ENCODE data around the gene HLA-E.
"Not testable (repeated sequence)": the region's sequence is repeated elsewhere in the genome, so short reads cannot be mapped to it uniquely, and the experiment has no call there.

The HLA-E gene

DNA sequence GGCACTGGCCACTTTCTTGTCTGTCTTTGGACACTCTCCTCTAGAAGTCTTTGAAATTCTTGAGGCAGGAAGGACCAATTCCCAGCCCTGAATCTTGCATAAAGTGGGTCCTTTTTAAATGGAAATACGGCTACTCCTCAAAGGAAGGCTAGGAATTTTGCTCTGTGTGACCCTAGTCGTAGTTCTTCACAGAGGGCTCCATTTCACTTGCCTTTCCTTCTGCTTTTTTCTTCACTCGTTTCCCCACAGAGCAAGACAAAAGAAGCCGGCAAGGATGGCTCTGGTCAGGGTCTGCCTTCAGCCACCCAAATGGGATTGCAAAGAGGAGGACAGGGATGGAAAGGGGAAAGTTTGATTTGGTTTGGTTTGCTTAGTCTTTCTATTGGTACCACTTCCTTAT, 25.8 kb downstream of the HLA-E start:
- no peak overlapping the region for H3K4me3 ChIP-seq (ENCODE audit: low read length)
- DNase-seq (ENCODE audit: low read depth), result no peak
- TF ChIP-seq, protein P1, sequence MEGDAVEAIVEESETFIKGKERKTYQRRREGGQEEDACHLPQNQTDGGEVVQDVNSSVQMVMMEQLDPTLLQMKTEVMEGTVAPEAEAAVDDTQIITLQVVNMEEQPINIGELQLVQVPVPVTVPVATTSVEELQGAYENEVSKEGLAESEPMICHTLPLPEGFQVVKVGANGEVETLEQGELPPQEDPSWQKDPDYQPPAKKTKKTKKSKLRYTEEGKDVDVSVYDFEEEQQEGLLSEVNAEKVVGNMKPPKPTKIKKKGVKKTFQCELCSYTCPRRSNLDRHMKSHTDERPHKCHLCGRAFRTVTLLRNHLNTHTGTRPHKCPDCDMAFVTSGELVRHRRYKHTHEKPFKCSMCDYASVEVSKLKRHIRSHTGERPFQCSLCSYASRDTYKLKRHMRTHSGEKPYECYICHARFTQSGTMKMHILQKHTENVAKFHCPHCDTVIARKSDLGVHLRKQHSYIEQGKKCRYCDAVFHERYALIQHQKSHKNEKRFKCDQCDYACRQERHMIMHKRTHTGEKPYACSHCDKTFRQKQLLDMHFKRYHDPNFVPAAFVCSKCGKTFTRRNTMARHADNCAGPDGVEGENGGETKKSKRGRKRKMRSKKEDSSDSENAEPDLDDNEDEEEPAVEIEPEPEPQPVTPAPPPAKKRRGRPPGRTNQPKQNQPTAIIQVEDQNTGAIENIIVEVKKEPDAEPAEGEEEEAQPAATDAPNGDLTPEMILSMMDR (conservative IDR thresholded peaks at IDR 0.05; ENCODE audit: low read depth, low read length), result no peak

DNA sequence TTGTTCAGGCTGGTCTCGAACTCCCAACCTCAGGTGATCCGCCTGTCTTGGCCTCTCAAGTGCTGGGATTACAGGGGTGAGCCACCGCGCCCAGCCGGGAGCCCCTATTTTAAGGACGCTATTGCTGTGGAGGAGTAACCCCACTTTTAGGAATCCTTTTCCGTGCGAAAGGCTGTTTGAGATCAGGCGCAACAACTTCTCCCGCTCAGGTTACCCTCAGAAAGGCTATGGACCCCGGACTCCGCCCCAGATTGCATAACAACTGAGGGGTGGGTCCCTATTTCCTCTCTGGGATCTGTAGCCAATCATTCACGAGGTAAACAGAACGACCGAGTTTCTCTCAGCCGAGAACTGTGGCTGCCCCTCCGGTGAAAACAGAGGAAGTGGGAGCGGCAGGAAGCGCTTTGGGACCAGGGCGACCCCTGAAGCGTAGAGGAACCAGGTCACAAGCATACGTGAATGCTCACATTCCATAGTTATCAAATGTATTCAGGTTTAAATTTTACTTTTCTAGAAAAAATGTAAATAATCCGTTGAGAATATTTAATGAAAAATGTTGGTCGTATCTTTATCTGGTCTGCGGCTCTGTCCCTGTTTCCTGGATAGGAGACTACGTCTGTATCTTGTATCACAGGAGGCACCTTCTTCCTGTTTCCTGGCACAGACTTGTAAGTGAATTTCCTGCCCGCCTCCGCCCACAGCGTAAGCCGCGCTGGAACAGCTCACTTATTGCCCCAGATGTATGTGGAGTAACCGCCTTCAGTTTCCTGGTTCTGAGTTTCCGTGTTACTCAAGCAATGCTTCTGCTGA, 26.8 kb downstream of the HLA-E start:
- peak; percentile 57 for DNase-seq (ENCODE audit: low read depth)

DNA sequence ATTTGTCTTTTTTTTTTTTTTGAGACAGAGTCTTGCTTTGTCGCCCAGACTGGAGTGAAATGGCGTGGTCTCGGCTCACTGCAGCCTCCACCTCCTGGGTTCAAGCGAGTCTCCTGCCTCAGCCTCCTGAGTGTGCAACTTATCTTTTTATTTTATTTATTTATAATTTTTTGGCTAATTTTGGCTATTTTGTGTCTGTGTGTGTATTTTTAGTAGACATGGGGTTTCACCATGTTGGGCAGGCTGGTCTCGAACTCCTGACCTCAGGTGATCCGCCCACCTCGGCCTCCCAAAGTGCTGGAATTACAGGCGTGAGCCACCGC, 27.4 kb downstream of the HLA-E start:
- DNase-seq (ENCODE audit: low read depth), result not testable (repeated sequence)

More for the DNA sequence above, 26.8 kb downstream of the HLA-E start:
- TF ChIP-seq, protein P1 (conservative IDR thresholded peaks at IDR 0.05; ENCODE audit: low read depth, low read length), result no peak
- H3K4me3 ChIP-seq (ENCODE audit: low read length), result peak overlapping the region; percentile 55

DNA sequence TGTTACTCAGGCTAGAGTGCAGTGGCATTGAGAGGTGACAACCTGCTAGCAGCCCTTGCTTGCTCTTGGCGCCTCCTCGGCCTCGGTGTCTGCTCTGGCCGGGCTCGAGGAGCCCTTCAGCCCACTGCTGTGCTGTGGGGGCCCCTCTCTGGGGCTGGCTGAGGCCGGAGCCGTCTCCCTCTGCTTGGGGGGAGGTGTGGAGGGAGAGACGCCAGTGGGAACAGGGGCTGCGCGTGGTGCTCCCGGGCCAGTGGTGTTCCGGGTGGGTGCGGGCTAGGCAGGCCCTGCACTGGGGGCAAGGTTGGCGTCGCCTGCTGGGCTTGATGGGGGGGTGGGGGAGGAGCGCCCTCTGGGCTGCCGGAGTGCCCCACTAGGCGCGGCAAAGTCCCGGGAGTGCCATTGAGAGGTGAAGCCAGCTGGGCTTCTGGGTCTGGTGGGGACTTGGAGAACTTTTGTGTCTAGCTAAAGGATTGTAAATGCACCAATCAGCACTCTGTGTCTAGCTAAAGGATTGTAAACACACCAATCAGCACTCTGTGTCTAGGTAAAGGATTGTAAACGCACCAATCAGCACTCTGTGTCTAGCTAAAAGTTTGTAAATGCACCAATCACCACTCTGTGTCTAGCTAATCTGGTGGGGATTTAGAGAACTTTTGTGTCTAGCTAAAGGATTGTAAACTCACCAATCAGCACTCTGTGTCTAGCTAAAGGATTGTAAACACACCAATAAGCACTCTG, 28.6 kb downstream of the HLA-E start:
- DNase-seq (ENCODE audit: low read depth); H3K4me3 ChIP-seq (ENCODE audit: low read length): not testable (repeated sequence)

More for the DNA sequence above, 27.4 kb downstream of the HLA-E start:
- peak overlapping the region; percentile 55 for H3K4me3 ChIP-seq (ENCODE audit: low read length)

DNA sequence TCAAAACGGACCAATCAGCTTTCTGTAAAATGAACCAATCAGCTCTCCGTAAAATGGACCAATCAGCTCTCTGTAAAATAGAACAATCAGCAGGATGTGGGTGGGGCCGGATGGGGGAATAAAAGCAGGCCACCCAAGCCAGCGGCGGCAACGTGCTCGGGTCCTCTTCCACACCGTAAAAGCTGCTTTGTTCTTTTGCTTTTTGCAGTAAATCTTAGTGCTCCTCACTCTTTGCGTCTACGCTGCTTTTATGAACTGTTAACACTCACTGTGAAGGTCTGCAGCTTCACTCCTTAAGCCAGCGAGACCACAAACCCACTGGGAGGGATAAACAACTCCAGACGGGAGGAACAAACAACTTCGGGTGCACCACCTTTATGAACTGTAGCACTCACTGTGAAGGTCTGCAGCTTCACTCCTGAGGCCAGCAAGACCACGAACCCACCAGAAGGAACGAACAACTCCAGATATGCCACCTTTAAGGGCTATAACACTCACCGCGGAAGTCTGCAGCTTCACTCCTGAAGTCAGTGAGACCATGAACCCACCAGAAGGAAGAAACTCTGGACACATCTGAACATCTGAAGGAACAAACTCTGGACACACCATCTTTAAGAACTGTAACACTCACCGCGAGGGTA, 29.3 kb downstream of the HLA-E start:
- DNase-seq (ENCODE audit: low read depth), result not testable (repeated sequence)

DNA sequence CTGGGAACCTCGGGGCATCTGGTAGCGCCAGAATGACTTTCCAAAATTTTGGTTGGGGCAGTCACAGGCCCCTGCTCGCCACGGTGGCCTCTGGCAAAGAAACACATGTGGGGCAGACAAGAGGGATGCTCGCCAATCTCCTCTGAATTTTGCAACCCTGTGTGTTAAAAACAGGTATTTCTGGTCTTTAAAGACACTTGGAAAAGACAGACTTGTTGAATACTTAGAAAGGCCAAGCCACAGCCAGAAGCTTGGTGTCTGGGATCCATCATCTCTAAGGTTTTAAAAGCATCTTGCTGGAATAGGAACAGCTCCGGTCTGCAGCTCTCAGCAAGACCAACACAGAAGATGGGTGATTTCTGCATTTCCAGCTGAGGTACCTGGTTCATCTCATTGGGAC, 31.2 kb downstream of the HLA-E start:
- no peak for DNase-seq (ENCODE audit: low read depth)
- no peak overlapping the region for H3K4me3 ChIP-seq (ENCODE audit: low read length)
- TF ChIP-seq, protein P1 (conservative IDR thresholded peaks at IDR 0.05; ENCODE audit: low read depth, low read length), result no peak

More for the DNA sequence above, 29.3 kb downstream of the HLA-E start:
- not testable (repeated sequence) for H3K4me3 ChIP-seq (ENCODE audit: low read length)

DNA sequence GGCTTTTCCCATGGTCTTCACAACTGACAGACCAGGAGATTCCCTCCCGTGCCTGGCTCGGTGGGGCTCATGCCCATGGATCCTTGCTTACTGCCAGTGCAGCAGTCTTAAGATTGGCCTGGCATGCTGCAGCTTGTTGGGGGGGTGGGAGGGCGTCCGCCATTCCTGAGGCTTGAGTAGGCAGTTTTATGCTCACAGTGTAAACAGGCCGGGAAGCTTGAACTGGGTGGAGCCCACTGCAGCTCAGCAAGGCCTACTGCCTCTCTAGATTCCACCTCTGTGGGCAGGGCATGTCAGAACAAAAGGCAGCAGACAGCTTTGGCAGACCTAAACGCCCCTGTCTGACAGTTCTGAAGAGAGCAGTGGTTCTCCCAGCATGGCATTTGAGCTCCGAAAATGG, 31.8 kb downstream of the HLA-E start:
- peak; percentile 36 for DNase-seq (ENCODE audit: low read depth)
- H3K4me3 ChIP-seq (ENCODE audit: low read length), result not testable (repeated sequence)

DNA sequence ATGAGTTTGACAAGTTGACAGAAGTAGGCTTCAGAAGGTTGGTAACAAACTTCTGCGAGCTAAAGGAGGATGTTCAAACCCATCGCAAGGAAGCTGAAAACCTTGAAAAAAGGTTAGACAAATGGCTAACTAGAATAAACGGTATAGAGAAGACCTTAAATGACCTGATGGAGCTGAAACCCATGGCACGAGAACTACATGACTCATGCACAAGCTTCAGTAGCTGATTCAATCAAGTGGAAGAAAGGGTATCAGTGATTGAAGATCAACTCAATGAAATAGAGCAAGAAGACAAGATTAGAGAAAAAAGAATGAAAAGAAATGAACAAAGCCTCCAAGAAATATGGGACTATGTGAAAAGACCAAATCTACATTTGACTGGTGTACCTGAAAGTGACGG, 32.6 kb downstream of the HLA-E start:
- DNase-seq (ENCODE audit: low read depth), result not testable (repeated sequence)

DNA sequence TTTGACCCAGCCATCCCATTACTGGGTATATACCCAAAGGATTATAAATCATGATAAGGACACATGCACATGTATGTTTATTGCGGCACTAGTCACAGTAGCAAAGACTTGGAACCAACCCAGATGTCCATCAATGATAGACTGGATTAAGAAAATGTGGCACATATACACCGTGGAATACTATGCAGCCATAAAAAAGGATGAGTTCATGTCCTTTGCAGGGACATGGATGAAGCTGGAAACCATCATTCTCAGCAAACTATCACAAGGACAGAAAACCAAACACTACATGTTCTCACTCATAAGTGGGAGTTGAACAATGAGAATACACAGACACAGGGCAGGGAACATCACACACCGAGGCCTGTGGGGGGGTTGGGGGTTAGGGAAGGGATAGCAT, 37.1 kb downstream of the HLA-E start:
- H3K4me3 ChIP-seq (ENCODE audit: low read length), result not testable (repeated sequence)

More for the DNA sequence above, 32.6 kb downstream of the HLA-E start:
- H3K4me3 ChIP-seq (ENCODE audit: low read length), result not testable (repeated sequence)

DNA sequence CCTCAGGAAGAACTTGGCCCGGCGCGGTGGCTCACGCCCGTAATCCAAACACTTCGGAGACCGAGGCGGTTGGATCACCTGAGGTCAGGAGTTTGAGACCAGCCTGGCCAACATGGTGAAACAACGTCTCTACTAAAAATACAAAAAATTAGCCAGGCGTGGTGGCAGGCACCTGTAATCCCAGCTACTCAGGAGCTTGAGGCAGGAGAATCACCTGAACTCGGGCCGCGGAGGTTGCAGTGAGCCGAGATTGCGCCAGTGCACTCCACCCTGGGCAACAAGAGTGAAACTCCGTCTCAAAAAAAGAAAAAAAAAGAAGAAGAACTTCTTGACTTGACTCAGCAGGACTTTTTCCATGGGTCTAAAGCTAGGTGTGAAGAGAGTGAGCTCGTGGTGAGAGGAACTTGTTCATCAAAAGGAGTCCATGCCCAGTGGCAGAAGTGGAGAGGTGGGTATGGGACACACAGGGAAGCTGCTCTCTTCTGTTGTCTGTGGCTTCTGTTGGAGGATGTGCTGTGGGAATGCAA, 40.1 kb downstream of the HLA-E start:
- not testable (repeated sequence) for DNase-seq (ENCODE audit: low read depth); H3K4me3 ChIP-seq (ENCODE audit: low read length)

More for the DNA sequence above, 37.1 kb downstream of the HLA-E start:
- not testable (repeated sequence) for DNase-seq (ENCODE audit: low read depth)
